ENCODE results near the gene C1orf185. TPM values are rescaled to one million over a fixed set of nuclear protein-coding genes. Genes with fewer than 3 reads are reported as not detected.

Gene C1orf185
- total RNA-seq, 2 donors from 2014 or later = not detected

- intact Hi-C loops (cut with DNase I) = no loop called here
- Histone ChIP-seq H3K4me1 (no peaks in the 10 kb centered on the region), H3K9me3 (no peaks in the 10 kb centered on the region), H3K4me3 (no peak overlapping the region), H3K36me3 (replicated peaks in 1 of 2; ENCODE audit: insufficient read depth in 1 of 2, low read depth in 2 of 2) (no peaks in the 10 kb centered on the region), H3K27me3 (no peaks in the 10 kb centered on the region), H3K27ac (no peak overlapping the region)
- ATAC-seq (no peak), DNase-seq (no peak)
- no peak for TF ChIP-seq CTCF (IDR thresholded peaks at IDR 0.05)
- TF ChIP-seq POLR2A (IDR thresholded peaks at IDR 0.05) = no peak
Measured at GRCh38 chr1:51165540-51165939, 63.5 kb downstream of the C1orf185 start.

DNA sequence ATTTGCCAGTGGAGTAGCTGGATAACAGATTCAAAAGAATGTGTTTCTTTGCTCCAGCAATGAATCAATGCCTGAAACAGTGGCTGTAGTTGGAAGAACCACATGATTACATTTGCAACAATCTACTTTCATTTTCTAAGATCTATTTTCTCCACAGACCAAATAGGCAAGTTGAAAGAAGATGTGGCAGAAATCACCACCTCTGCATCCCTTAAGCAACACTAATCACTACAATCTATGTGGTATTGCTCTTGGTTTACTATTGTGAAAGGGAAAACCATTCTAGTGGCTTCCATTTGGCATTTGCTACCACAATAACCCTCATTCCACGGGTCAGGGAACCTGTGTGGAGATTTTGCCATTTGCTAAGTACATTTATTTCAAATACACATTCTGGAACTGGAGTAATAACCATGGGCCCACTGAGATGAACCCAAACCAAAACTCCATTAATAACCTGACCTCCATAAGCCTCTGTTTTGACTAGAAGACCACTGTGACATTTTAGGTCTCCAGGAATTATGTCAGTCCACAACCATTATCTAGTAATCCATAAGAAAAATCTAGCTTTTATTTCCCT is 66.3 kb downstream of the C1orf185 start:
- 33 to 67% methylated on average over 1 of the region's 1 CpG for WGBS, 2 donors
- no peak for TF ChIP-seq POLR2A (IDR thresholded peaks at IDR 0.05)
- H3K4me3 ChIP-seq = no peak overlapping the region
- DNase-seq (no peak), ATAC-seq (no peak)
- H3K27ac ChIP-seq = no peak overlapping the region
- H3K9me3 ChIP-seq = no peaks in the 10 kb centered on the region
- H3K27me3 ChIP-seq = no peaks in the 10 kb centered on the region
- intact Hi-C loops (cut with DNase I) = no loop called here
- no peaks in the 10 kb centered on the region for H3K36me3 ChIP-seq (replicated peaks in 1 of 2; ENCODE audit: insufficient read depth in 1 of 2, low read depth in 2 of 2)
- H3K4me1 ChIP-seq = no peaks in the 10 kb centered on the region

DNA sequence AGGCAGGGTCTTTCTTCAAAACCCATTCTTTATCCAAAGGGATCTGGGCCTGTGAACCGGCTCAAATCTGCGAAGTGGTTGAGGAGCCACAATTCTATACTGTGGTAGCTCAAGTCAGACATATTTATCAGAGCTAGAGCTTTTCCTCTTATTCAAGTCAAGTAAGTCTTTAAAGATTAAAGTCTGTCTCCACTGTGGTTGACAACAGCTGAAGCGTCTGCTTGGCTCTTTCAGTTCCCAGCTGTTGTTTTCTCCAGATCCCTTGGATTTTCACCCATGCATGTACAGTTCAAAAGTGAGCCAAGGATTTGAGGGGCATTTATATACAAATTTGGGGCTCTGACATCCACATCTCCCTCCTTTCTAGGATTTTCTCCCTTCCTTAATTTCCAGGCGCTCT is 66.9 kb downstream of the C1orf185 start:
- DNase-seq (no peak), ATAC-seq (no peak)
- TF ChIP-seq CTCF (IDR thresholded peaks at IDR 0.05) (no peak), POLR2A (IDR thresholded peaks at IDR 0.05) (no peak)
- no peak overlapping the region for H3K27ac ChIP-seq
- no peaks in the 10 kb centered on the region for H3K27me3 ChIP-seq
- H3K9me3 ChIP-seq = no peaks in the 10 kb centered on the region
- WGBS, 2 donors = 87 to 88% methylated on average over 4 of the region's 4 CpGs
- H3K4me1 ChIP-seq = no peaks in the 10 kb centered on the region
- H3K36me3 ChIP-seq (replicated peaks in 1 of 2; ENCODE audit: insufficient read depth in 1 of 2, low read depth in 2 of 2) = no peaks in the 10 kb centered on the region
- no peak overlapping the region for H3K4me3 ChIP-seq
- intact Hi-C loops (cut with DNase I) = no loop called here

DNA sequence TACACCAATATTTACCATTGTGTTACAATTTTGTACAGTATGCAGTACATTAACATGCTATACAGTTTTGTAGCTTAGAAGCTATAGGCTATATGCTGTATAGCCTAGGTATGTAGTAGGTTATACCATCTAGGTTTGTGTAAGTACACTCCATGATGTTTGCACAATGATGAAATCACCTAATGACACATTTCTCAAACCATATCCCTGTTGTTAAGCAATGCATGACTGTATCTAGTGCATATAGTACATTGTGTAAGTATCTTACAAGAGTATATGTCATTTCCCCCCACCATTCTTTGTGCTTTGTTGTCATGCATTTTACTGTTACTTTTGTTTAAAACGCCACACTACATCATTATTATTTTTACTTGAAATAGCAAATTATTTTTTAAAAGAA is 68.3 kb downstream of the C1orf185 start:
- ATAC-seq (no peak), DNase-seq (no peak)
- TF ChIP-seq POLR2A (IDR thresholded peaks at IDR 0.05) = no peak
- no peak for TF ChIP-seq CTCF (IDR thresholded peaks at IDR 0.05)
- Histone ChIP-seq H3K36me3 (replicated peaks in 1 of 2; ENCODE audit: insufficient read depth in 1 of 2, low read depth in 2 of 2) (no peaks in the 10 kb centered on the region), H3K27me3 (no peaks in the 10 kb centered on the region), H3K27ac (no peak overlapping the region), H3K9me3 (no peaks in the 10 kb centered on the region), H3K4me1 (no peaks in the 10 kb centered on the region), H3K4me3 (no peak overlapping the region)
- intact Hi-C loops (cut with DNase I) = no loop called here
- WGBS, 2 donors = 79 to 89% methylated on average over 1 of the region's 1 CpG

GRCh38 chr1:51172811-51173210 is 70.8 kb downstream of the C1orf185 start:
- H3K27ac ChIP-seq = no peak overlapping the region
- intact Hi-C loops (cut with DNase I) = no loop called here
- H3K9me3 ChIP-seq = no peaks in the 10 kb centered on the region
- no peak overlapping the region for H3K4me3 ChIP-seq
- WGBS, 2 donors = 68 to 72% methylated on average over 3 of the region's 3 CpGs
- no peaks in the 10 kb centered on the region for H3K36me3 ChIP-seq (replicated peaks in 1 of 2; ENCODE audit: insufficient read depth in 1 of 2, low read depth in 2 of 2)
- ATAC-seq = no peak
- no peaks in the 10 kb centered on the region for H3K4me1 ChIP-seq
- no peaks in the 10 kb centered on the region for H3K27me3 ChIP-seq
- DNase-seq = no peak
- TF ChIP-seq POLR2A (IDR thresholded peaks at IDR 0.05) = no peak
- TF ChIP-seq CTCF (IDR thresholded peaks at IDR 0.05) = no peak

All from body of pancreas (tissue), 4 donors.